GM19351 (cell line): ENCODE data around the gene PROM2.
"Not testable (repeated sequence)": the region's sequence is repeated elsewhere in the genome, so short reads cannot be mapped to it uniquely, and the experiment has no call there.

Experiments
- ATAC-seq: cut with Tn5 transposase; IDR thresholded peaks from one replicate; pipeline ENCODE4 v1.9.1; 2021; ENCODE audit warnings: mild to moderate bottlenecking, moderate library complexity; ENCODE audit not compliant: unreplicated experiment

PROM2 gene, protein sequence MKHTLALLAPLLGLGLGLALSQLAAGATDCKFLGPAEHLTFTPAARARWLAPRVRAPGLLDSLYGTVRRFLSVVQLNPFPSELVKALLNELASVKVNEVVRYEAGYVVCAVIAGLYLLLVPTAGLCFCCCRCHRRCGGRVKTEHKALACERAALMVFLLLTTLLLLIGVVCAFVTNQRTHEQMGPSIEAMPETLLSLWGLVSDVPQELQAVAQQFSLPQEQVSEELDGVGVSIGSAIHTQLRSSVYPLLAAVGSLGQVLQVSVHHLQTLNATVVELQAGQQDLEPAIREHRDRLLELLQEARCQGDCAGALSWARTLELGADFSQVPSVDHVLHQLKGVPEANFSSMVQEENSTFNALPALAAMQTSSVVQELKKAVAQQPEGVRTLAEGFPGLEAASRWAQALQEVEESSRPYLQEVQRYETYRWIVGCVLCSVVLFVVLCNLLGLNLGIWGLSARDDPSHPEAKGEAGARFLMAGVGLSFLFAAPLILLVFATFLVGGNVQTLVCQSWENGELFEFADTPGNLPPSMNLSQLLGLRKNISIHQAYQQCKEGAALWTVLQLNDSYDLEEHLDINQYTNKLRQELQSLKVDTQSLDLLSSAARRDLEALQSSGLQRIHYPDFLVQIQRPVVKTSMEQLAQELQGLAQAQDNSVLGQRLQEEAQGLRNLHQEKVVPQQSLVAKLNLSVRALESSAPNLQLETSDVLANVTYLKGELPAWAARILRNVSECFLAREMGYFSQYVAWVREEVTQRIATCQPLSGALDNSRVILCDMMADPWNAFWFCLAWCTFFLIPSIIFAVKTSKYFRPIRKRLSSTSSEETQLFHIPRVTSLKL

DNA sequence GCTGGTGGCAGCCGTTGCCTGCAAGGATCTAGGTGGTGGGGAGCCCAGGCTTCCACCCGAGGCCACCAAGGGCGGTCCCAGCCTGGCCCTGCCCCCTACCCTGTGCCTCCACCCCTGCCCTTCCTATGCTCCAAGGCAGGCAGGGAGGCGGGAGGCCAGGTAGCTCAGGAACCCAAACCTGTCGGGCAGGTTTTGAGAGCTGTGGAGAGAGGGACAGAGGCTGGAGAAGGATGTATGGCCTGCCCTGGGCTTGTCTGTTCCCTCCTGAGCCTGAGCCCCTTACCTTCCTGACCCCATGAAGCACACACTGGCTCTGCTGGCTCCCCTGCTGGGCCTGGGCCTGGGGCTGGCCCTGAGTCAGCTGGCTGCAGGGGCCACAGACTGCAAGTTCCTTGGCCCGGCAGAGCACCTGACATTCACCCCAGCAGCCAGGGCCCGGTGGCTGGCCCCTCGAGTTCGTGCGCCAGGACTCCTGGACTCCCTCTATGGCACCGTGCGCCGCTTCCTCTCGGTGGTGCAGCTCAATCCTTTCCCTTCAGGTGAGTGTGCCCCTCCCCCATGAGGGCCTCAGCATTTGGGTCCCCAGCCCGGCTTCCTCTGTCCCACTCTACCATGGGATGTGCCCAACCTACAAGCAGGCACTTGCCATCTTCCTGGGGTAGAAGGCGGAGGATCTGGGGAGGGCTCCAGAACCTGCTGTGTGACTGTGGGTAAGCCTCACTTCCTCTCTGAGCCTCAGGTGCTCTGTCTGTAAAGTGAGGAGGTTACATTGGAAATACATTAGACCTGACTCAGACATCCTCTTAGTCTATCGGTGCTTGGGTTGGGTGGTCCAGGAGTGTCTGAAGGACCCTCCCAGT is at the start of gene PROM2:
Gene PROM2 (plus strand): TSS at position 159 of the 860 bp plus-strand sequence. CDS start 137 bp downstream, at position 296.
- no peak for ATAC-seq

GRCh38 chr2:95225658-95226057 is 48.6 kb upstream of the PROM2 start:
- no peak for ATAC-seq

GRCh38 chr2:95231723-95232122 is 42.5 kb upstream of the PROM2 start:
- ATAC-seq, result no peak

DNA sequence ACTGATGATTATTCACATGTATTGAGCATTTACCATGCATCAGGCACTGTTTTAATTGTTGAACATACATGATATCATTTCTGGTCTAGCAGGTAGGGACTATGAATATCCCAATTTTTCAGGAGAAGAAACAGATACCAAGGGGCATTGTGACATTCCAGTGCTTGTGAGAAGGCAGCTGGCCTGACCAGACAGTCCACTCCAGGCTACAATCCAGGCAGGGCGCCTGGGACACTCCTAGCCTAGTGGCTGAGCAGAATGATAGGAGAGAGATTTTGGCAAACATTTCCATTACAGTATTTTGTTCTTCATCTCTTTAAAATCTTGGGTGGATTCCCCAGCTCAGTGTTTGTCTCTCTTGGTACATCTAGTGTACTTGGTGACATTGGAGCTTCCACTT is 42.0 kb upstream of the PROM2 start:
- no peak for ATAC-seq

DNA sequence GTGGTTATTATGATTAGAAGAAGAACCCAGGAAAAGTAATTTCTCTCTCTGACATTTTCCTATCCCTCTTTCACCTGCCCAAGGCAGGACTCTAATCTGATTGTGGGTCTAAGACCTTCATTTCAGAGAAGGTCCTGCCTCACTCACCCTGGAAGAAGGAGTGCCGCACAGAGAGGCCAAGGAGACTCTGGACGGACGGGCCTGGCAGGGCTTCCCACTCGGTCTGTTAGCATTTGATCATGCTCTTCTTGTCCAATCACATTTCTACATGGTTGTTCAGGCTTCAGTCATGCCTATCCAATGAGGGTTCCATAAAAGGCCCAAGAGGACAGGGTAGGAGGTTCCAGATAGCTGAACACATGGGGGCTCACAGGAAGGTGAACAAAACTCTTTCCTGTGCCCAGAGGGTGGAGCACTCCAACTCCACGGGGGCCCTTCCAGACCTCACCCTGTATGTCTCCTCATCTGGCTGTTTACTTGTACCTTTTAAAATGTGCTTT is 39.9 kb upstream of the PROM2 start:
- no peak for ATAC-seq

GRCh38 chr2:95234816-95235215 is 39.4 kb upstream of the PROM2 start:
- ATAC-seq, result no peak

DNA sequence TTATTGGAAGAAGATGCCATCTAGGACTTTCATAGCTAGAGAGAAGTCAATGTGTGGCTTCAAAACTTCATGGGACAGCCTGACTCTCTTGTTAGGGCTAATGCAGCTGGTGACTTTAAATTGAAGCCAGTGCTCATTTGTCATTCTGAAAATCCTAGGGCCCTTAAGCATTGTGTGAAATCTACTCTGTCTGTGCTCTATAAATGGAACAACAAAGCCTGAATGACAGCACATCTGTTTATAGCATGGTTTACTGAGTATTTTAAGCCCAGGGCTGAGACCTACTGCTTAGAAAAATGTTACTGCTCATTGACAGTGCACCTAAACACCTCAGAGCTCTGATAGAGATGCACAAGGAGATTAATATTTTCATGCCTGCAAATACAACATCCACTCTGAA is 36.1 kb upstream of the PROM2 start:
- no peak for ATAC-seq

GRCh38 chr2:95240091-95240490 is 34.2 kb upstream of the PROM2 start:
- ATAC-seq, result no peak

DNA sequence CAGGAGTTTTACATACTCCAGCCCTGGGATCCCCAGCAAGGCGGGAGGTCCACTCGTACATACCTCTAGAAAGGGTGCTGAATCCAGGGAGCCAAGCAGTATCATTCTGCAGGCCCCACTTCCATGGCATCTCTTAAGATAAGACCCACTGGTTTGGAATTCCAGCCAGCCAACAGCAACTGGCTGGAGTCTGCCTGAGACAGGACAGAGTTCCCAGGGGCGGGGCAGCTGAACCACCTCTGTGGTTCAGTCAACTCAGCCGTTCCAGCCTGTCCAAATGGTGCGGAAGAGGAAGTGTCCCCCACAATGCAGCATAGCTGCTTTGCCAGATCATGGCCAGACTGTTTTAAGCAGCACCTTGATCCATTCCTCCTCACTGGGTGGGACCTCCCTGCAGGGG is 33.7 kb upstream of the PROM2 start:
- no peak for ATAC-seq

GRCh38 chr2:95242084-95242483 is 32.2 kb upstream of the PROM2 start:
- not testable (repeated sequence) for ATAC-seq

GRCh38 chr2:95258271-95258670 is 16.0 kb upstream of the PROM2 start:
- no peak for ATAC-seq

DNA sequence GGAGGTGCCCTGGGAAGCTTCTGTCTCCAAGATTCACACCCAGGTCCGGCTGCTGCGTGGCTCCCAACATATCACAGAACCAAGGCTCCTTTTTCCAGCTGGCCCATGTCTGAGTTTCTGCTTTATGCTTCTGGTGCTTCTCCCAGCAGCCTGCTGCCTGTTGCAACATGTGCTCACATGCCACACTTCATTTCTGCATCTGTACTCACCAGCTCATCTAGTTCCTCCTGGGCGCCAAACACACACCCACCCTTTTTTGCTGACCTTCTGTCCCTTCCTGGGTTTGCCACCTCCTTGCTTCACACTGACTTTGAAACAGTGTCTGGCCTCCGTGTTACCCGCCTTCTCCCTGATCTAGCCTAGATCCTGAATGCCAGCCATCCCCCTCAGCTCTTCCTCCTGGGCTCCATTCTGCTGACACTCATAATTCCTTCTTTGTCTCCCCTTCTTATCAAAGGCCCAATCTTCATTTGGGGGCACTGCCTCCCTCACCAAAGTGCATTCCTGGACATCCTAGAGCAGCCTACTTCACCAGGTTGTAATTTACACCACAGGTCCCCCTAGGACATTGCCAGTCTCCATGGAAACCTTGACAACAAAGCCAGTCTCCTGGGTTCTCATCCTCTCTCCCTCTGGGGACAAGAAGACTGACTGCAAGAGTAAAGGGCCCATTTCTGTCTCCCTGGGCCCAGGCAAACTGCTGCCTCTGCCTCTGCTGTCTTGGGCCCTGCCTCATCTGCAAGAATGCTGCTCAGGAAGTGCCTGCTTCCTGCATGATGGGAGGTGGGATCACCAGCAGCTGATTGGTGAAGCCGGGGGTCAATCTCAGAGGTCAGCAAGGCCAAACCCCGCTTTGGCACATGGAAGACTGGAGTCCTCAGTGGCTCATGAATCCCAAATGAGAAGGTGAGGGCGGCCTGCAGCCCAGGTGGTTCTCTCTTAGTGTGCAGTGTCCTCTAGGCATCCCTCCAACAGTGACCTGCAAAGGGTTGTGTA is 13.9 kb upstream of the PROM2 start:
- ATAC-seq, result no peak

- ATAC-seq, result no peak
Observed at GRCh38 chr2:95261602-95262001, 12.6 kb upstream of the PROM2 start.

- ATAC-seq, result no peak
Observed at GRCh38 chr2:95262896-95263542, 11.2 kb upstream of the PROM2 start.

GRCh38 chr2:95264624-95265023 is 9.6 kb upstream of the PROM2 start:
- ATAC-seq, result no peak

GRCh38 chr2:95265182-95265581 is 9.1 kb upstream of the PROM2 start:
- ATAC-seq, result no peak

DNA sequence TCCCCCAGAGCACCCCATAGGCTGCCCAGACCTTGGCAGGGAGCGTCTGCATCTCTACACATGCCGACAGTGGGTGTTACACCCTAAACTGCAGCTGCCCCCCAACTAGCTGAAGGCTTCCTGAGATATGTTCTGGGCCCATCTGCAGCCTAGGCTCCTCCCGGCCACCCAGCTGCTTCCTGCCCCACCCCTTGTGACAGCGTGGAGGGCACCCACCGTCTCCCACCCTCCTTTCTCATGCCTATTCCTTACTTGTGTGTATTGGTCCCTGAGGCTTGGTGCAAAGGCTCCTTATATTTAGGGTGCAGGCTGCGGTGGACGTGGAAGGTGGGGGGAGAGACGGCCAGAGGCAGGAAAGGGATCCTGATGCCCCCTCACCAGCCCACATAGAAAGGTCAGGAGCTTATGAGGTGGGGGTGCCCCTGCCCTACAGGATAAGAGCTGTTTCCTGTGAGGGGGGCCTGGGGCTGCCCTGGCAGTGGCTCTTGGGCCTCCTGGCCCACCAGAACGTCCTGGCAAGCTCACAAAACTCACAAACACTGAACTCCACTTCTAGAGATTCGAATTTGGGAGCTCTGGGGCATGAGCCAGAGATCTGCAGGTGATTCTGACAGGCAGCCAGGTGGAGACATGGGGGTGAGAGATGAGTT is 7.3 kb upstream of the PROM2 start:
- no peak for ATAC-seq

DNA sequence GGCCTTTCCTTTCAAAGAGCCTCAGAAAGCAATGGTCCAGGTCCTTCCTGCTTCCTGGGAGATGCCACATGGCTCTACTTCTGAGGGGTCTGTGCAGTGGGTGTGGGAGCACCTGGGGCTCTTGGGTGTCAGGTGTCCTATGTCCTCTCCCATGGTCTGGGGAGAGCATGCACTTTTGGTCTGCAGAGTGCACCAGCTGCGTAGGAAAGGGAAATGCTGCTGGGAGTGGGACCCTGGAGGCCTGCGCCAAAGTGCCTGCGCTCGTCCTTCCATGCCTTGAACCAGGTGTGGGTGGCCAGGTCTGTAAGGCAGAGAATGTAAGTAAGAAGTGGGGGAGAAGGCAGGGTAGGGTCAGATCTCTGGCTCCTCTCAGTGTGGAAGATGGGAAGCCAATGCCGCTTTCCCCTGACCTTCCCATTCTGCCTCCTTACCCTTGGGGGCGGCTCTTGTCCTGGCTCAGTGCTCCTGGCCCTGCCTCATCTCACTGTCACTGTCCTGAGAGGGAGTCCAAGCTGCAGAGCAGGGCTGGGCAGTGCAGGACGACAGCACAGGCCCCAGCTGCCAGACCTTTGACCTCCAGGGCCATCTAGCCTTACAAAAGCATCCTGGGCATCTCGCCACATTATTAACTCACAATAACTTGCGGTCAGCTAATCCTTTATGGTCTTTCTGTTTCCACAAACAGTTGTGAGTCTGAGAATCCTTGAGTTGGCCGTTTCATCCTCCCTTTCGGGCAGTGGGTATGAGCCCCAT is 6.6 kb upstream of the PROM2 start:
- ATAC-seq, result no peak
